HepG2 (cell line): ENCODE results near the gene SIN3A. TPM values are rescaled to one million over a fixed set of nuclear protein-coding genes. Genes with fewer than 3 reads are reported as not detected.
A peak's percentile ranks its signal among the peaks of the same experiment; 100 is the strongest.

Source experiments
- AGO1 ChIP-seq: fragments of 200-400 bp; formaldehyde crosslinking; IDR thresholded peaks from 2 replicates; pipeline ENCODE4 v1.6.1; 2017; ENCODE audit warnings: mild to moderate bottlenecking, low read depth, low read length, moderate library complexity; ENCODE audit not compliant: poor library complexity, severe bottlenecking
- HNF4A ChIP-seq: sonication (generic); formaldehyde crosslinking; IDR thresholded peaks from 2 replicates; pipeline ENCODE4 v1.4.0; 2020; ENCODE audit warnings: missing genetic modification reagents
- KAT8 ChIP-seq: IDR thresholded peaks from 2 replicates; pipeline ENCODE4 v1.6.1; 2016; ENCODE audit warnings: missing genetic modification reagents, missing compliant biosample characterization
- NFKB2 ChIP-seq: sonication (generic); formaldehyde crosslinking; IDR thresholded peaks from 2 replicates; pipeline ENCODE4 v1.4.0; 2020; ENCODE audit warnings: missing genetic modification reagents, borderline replicate concordance
- PHF8 ChIP-seq: sonication (generic); formaldehyde crosslinking; IDR thresholded peaks from 2 replicates; pipeline ENCODE4 v1.5.0; 2020; ENCODE audit warnings: missing genetic modification reagents
- ZNF350 ChIP-seq: sonication (generic); formaldehyde crosslinking; IDR thresholded peaks from 2 replicates; pipeline ENCODE4 v1.4.0; 2020; ENCODE audit warnings: mild to moderate bottlenecking, low read depth, missing genetic modification reagents, borderline replicate concordance
- ZNF549 ChIP-seq: sonication (generic); formaldehyde crosslinking; IDR thresholded peaks from 2 replicates; pipeline ENCODE4 v1.5.0; 2020; ENCODE audit warnings: missing genetic modification reagents
- ZNF780A ChIP-seq: sonication (generic); formaldehyde crosslinking; IDR thresholded peaks from 2 replicates; pipeline ENCODE4 v1.8.0; 2022; ENCODE audit warnings: mild to moderate bottlenecking, missing genetic modification reagents, moderate library complexity
- ZSCAN9 ChIP-seq: IDR thresholded peaks from 2 replicates; pipeline ENCODE4 v1.6.1; 2016; ENCODE audit warnings: borderline replicate concordance
- polyA plus RNA-seq, 8 experiments: library from polyadenylated mRNA; depleted of rRNA in 3 of 8; stranded (reverse) in 7 of 8; unstranded in 1 of 8; fragments of >200 nt; fragmentation: Illumina TruSeq in 4 of 8; extraction: Trizol in 4 of 8; gene quantifications; 2 replicates each; pipeline versions ENCODE4 v1.2.1 to v1.2.3, GENCODE V29; 2011 to 2016; ENCODE audit warnings: low read depth in 4 of 8, missing spikeins in 1 of 8, mixed read lengths in 1 of 8; ENCODE audit not compliant: insufficient read depth in 1 of 8
- total RNA-seq, 5 experiments: library from RNA; depleted of rRNA; stranded (reverse); fragments of >200 nt; fragmentation: Illumina TruSeq; extraction: Trizol; gene quantifications; 2 replicates each; pipeline ENCODE4 v1.2.3, GENCODE V29; 2016; ENCODE audit warnings: low read depth in 1 of 5
- TF ChIP-seq, protein P1 (sequence below): sonication (generic); formaldehyde crosslinking; IDR thresholded peaks from 2 replicates; pipeline ENCODE4 v1.9.0; 2021; ENCODE audit warnings: missing genetic modification reagents, borderline replicate concordance
- TF ChIP-seq, protein P2 (sequence below): sonication (generic); formaldehyde crosslinking; IDR thresholded peaks from 2 replicates; pipeline ENCODE4 v1.4.0; 2020; ENCODE audit warnings: missing genetic modification reagents
- TF ChIP-seq, protein P3 (sequence below): sonication (generic); formaldehyde crosslinking; IDR thresholded peaks from 2 replicates; pipeline ENCODE4 v1.8.0; 2022; ENCODE audit warnings: missing genetic modification reagents, mild to moderate bottlenecking, inconsistent platforms, borderline replicate concordance
- TF ChIP-seq, protein P4 (sequence below): IDR thresholded peaks from 2 replicates; pipeline ENCODE4 v1.6.1; 2016; ENCODE audit warnings: missing compliant biosample characterization, missing genetic modification reagents, borderline replicate concordance
- TF ChIP-seq, protein P5 (sequence below): sonication (generic); formaldehyde crosslinking; IDR thresholded peaks from 2 replicates; pipeline ENCODE4 v1.4.0; 2020; ENCODE audit warnings: low read depth, missing genetic modification reagents

Gene SIN3A
- total and polyA plus RNA-seq, 2 of the 13 experiments (the other 11 are each of a cell fraction or from before 2014, with no cell fraction given) = 16.1 to 28.1 TPM

DNA sequence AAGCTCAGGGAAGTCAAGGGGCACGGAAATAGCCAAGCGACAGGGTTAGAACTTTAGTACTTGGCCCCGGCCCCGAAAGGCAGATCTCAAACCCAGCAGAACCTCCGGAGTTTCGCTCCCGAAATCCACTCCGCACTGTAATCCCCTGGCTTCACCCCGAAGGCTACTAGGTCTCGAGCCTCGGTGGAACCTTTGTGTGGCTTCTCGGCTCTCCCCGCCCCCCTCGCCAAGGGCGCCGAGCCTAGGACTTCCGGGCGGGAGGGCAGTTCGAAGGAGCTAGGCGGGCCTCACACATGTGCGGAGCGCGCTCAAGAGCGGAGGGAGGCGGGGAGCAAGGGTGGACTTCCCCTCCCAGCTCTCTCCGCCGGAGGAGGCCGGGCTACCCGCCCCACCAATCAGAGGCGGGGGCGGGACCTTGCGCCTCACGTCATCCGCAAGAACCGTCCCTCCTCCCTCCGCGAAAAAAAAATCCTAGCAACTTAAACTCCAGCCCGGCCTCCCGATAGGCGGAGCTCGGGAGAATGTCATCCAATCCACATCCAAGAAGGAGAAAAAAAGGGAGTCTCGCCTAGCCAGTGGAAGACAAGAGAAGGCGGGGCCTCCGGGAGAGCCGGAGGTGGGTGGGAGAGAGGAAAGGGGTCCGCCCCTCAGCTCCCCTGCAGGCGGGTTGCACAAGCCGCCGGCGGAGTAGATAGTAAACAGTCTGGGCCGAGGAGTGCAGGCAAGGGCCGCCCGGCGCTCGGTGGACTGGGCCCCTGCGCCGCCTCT is 2.4 kb upstream of the SIN3A start (continued):
- TF ChIP-seq, protein P1, sequence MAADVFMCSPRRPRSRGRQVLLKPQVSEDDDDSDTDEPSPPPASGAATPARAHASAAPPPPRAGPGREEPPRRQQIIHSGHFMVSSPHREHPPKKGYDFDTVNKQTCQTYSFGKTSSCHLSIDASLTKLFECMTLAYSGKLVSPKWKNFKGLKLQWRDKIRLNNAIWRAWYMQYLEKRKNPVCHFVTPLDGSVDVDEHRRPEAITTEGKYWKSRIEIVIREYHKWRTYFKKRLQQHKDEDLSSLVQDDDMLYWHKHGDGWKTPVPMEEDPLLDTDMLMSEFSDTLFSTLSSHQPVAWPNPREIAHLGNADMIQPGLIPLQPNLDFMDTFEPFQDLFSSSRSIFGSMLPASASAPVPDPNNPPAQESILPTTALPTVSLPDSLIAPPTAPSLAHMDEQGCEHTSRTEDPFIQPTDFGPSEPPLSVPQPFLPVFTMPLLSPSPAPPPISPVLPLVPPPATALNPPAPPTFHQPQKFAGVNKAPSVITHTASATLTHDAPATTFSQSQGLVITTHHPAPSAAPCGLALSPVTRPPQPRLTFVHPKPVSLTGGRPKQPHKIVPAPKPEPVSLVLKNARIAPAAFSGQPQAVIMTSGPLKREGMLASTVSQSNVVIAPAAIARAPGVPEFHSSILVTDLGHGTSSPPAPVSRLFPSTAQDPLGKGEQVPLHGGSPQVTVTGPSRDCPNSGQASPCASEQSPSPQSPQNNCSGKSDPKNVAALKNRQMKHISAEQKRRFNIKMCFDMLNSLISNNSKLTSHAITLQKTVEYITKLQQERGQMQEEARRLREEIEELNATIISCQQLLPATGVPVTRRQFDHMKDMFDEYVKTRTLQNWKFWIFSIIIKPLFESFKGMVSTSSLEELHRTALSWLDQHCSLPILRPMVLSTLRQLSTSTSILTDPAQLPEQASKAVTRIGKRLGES (CRISPR knock-in tag) = no peak
- peak; percentile 61 for TF ChIP-seq PHF8 (CRISPR knock-in tag)
- TF ChIP-seq ZNF549 (CRISPR knock-in tag) = no peak
- no peak for TF ChIP-seq ZNF780A (CRISPR knock-in tag)
- peak; percentile 65; the same call in 1 of the 2 replicates for TF ChIP-seq ZNF350 (CRISPR knock-in tag)
- TF ChIP-seq, protein P2, sequence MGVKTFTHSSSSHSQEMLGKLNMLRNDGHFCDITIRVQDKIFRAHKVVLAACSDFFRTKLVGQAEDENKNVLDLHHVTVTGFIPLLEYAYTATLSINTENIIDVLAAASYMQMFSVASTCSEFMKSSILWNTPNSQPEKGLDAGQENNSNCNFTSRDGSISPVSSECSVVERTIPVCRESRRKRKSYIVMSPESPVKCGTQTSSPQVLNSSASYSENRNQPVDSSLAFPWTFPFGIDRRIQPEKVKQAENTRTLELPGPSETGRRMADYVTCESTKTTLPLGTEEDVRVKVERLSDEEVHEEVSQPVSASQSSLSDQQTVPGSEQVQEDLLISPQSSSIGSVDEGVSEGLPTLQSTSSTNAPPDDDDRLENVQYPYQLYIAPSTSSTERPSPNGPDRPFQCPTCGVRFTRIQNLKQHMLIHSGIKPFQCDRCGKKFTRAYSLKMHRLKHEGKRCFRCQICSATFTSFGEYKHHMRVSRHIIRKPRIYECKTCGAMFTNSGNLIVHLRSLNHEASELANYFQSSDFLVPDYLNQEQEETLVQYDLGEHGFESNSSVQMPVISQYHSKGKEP = no peak
- peak; percentile 80; the same call in 1 of the 2 replicates for TF ChIP-seq NFKB2 (CRISPR knock-in tag)
- no peak; the same call in 1 of the 2 replicates for TF ChIP-seq HNF4A (CRISPR knock-in tag)
- TF ChIP-seq, protein P3, sequence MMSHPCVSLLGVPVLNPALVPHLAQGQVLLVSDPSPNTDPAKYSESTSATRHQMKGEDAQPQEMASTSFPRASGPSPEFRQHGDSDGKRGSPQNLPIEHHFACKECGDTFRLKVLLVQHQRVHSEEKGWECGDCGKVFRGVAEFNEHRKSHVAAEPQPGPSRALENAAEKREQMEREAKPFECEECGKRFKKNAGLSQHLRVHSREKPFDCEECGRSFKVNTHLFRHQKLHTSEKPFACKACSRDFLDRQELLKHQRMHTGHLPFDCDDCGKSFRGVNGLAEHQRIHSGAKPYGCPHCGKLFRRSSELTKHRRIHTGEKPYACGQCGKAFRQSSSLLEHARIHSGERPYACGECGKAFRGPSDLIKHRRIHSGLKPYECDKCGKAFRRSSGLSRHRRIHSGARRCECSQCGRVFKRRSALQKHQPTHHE (CRISPR knock-in tag) = no peak
- TF ChIP-seq AGO1 = peak; percentile 86
- TF ChIP-seq ZSCAN9 (CRISPR knock-in tag) = peak; percentile 84
- TF ChIP-seq, protein P4, sequence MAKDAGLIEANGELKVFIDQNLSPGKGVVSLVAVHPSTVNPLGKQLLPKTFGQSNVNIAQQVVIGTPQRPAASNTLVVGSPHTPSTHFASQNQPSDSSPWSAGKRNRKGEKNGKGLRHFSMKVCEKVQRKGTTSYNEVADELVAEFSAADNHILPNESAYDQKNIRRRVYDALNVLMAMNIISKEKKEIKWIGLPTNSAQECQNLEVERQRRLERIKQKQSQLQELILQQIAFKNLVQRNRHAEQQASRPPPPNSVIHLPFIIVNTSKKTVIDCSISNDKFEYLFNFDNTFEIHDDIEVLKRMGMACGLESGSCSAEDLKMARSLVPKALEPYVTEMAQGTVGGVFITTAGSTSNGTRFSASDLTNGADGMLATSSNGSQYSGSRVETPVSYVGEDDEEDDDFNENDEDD (CRISPR knock-in tag) = peak; percentile 99
- TF ChIP-seq, protein P5, sequence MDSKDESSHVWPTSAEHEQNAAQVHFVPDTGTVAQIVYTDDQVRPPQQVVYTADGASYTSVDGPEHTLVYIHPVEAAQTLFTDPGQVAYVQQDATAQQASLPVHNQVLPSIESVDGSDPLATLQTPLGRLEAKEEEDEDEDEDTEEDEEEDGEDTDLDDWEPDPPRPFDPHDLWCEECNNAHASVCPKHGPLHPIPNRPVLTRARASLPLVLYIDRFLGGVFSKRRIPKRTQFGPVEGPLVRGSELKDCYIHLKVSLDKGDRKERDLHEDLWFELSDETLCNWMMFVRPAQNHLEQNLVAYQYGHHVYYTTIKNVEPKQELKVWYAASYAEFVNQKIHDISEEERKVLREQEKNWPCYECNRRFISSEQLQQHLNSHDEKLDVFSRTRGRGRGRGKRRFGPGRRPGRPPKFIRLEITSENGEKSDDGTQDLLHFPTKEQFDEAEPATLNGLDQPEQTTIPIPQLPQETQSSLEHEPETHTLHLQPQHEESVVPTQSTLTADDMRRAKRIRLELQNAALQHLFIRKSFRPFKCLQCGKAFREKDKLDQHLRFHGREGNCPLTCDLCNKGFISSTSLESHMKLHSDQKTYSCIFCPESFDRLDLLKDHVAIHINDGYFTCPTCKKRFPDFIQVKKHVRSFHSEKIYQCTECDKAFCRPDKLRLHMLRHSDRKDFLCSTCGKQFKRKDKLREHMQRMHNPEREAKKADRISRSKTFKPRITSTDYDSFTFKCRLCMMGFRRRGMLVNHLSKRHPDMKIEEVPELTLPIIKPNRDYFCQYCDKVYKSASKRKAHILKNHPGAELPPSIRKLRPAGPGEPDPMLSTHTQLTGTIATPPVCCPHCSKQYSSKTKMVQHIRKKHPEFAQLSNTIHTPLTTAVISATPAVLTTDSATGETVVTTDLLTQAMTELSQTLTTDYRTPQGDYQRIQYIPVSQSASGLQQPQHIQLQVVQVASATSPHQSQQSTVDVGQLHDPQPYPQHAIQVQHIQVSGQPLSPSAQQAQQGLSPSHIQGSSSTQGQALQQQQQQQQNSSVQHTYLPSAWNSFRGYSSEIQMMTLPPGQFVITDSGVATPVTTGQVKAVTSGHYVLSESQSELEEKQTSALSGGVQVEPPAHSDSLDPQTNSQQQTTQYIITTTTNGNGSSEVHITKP (CRISPR knock-in tag) = peak; percentile 76; the same call in 1 of the 2 replicates
- peak; percentile 70; the same call in 1 of the 2 replicates for TF ChIP-seq KAT8 (CRISPR knock-in tag)
